SK-N-SH treated with all-trans-retinoic acid at 6 μM for 48 hours (cell line): ENCODE measurements around the gene FICD.
"Not testable (repeated sequence)": the region's sequence is repeated elsewhere in the genome, so short reads cannot be mapped to it uniquely, and the experiment has no call there.

Experiments used
- ATAC-seq: fragments of 200-7000 bp; cut with Tn5 transposase; 3 replicates; pipeline ENCODE4 v1.9.1; 2020; ENCODE audit warnings: mild to moderate bottlenecking, moderate library complexity
- ARNTL ChIP-seq: fragments of 450-650 bp; formaldehyde crosslinking; IDR thresholded peaks from 2 replicates; pipeline ENCODE4 v1.5.0; 2020; ENCODE audit warnings: low read depth, mild to moderate bottlenecking, moderate library complexity, borderline replicate concordance
- BACH2 ChIP-seq: fragments of 250-450 bp; sonication (Bioruptor Pico); IDR thresholded peaks from 2 replicates; pipeline ENCODE4 v1.9.0; 2021; ENCODE audit warnings: mild to moderate bottlenecking, borderline replicate concordance
- CSDC2 ChIP-seq: fragments of 250-450 bp; sonication (Bioruptor Pico); IDR thresholded peaks from 2 replicates; pipeline ENCODE4 v1.5.0; 2020; ENCODE audit warnings: mild to moderate bottlenecking, moderate library complexity
- CSRNP3 ChIP-seq: fragments of 250-450 bp; sonication (Bioruptor Pico); IDR thresholded peaks from 2 replicates; pipeline ENCODE4 v1.5.1; 2021; ENCODE audit warnings: mild to moderate bottlenecking, moderate library complexity
- ESRRG ChIP-seq: fragments of 250-450 bp; sonication (Bioruptor Pico); IDR thresholded peaks from 2 replicates; pipeline ENCODE4 v1.6.1; 2021; ENCODE audit warnings: mild to moderate bottlenecking
- GLIS3 ChIP-seq: fragments of 250-450 bp; sonication (Bioruptor Pico); IDR thresholded peaks from 2 replicates; pipeline ENCODE4 v1.5.0; 2020; ENCODE audit warnings: mild to moderate bottlenecking, moderate library complexity
- ISL1 ChIP-seq: fragments of 250-450 bp; sonication (Bioruptor Pico); IDR thresholded peaks from 2 replicates; pipeline ENCODE4 v2.1.2; 2022; ENCODE audit warnings: mild to moderate bottlenecking, moderate library complexity
- OSR1 ChIP-seq: fragments of 250-450 bp; sonication (Bioruptor Pico); IDR thresholded peaks from 2 replicates; pipeline ENCODE4 v1.8.0; 2022; ENCODE audit warnings: moderate library complexity, mild to moderate bottlenecking, inconsistent platforms
- PATZ1 ChIP-seq: fragments of 250-450 bp; sonication (Bioruptor Pico); IDR thresholded peaks from 2 replicates; pipeline ENCODE4 v1.8.0; 2020; ENCODE audit warnings: mild to moderate bottlenecking, moderate library complexity, borderline replicate concordance
- PPARA ChIP-seq: fragments of 250-450 bp; sonication (Bioruptor Pico); IDR thresholded peaks from 2 replicates; pipeline ENCODE4 v1.5.0; 2020; ENCODE audit warnings: mild to moderate bottlenecking, borderline replicate concordance
- RARB ChIP-seq: fragments of 250-450 bp; sonication (Bioruptor Pico); IDR thresholded peaks from 2 replicates; pipeline ENCODE4 v1.8.0; 2021; ENCODE audit warnings: mild to moderate bottlenecking, moderate library complexity
- SNAI2 ChIP-seq: fragments of 250-450 bp; sonication (Bioruptor Pico); IDR thresholded peaks from 2 replicates; pipeline ENCODE4 v1.5.0; 2020; ENCODE audit warnings: mild to moderate bottlenecking, moderate library complexity
- TCF4 ChIP-seq: fragments of 250-450 bp; sonication (Bioruptor Pico); IDR thresholded peaks from 2 replicates; pipeline ENCODE4 v1.8.0; 2021; ENCODE audit warnings: mild to moderate bottlenecking, moderate library complexity, borderline replicate concordance
- TSHZ2 ChIP-seq: fragments of 250-450 bp; sonication (Bioruptor Pico); IDR thresholded peaks from 2 replicates; pipeline ENCODE4 v1.5.0; 2020; ENCODE audit warnings: mild to moderate bottlenecking, moderate library complexity
- ZC3H10 ChIP-seq: fragments of 250-450 bp; sonication (Bioruptor Pico); IDR thresholded peaks from 2 replicates; pipeline ENCODE4 v1.5.1; 2021; ENCODE audit warnings: mild to moderate bottlenecking, moderate library complexity
- ZFP3 ChIP-seq: fragments of 250-450 bp; sonication (Bioruptor Pico); IDR thresholded peaks from 2 replicates; pipeline ENCODE4 v1.5.0; 2020; ENCODE audit warnings: mild to moderate bottlenecking, moderate library complexity
- ZFP30 ChIP-seq: fragments of 450-650 bp; formaldehyde crosslinking; IDR thresholded peaks from 2 replicates; pipeline ENCODE4 v1.5.0; 2022; ENCODE audit warnings: mild to moderate bottlenecking, moderate library complexity
- ZNF565 ChIP-seq: fragments of 450-650 bp; formaldehyde crosslinking; conservative IDR thresholded peaks from 2 replicates; pipeline ENCODE4 v1.5.0; 2020; ENCODE audit warnings: low read depth, mild to moderate bottlenecking, moderate library complexity
- ZNF70 ChIP-seq: fragments of 450-650 bp; formaldehyde crosslinking; IDR thresholded peaks from 2 replicates; pipeline ENCODE4 v1.5.0; 2020; ENCODE audit warnings: mild to moderate bottlenecking, moderate library complexity
- ZNF8 ChIP-seq: fragments of 450-650 bp; formaldehyde crosslinking; IDR thresholded peaks from 2 replicates; pipeline ENCODE4 v1.5.0; 2020; ENCODE audit warnings: mild to moderate bottlenecking, moderate library complexity

The FICD gene

GRCh38 chr12:108484845-108485244 lies 30.2 kb upstream of the FICD start:
- ATAC-seq = no peak
- TF ChIP-seq ZC3H10 (CRISPR knock-in tag) (no peak), RARB (no peak), CSRNP3 (CRISPR knock-in tag) (no peak), PATZ1 (CRISPR knock-in tag) (no peak), ZNF565 (CRISPR knock-in tag) (no peak), TSHZ2 (CRISPR knock-in tag) (no peak), ISL1 (CRISPR knock-in tag) (no peak), ESRRG (CRISPR knock-in tag) (no peak), OSR1 (CRISPR knock-in tag) (no peak), BACH2 (CRISPR knock-in tag) (no peak)

GRCh38 chr12:108485371-108485770 lies 29.7 kb upstream of the FICD start:
- ATAC-seq = not testable (repeated sequence)

- ATAC-seq = not testable (repeated sequence)
Observed at GRCh38 chr12:108487029-108487428, 28.0 kb upstream of the FICD start.

GRCh38 chr12:108491256-108491655 lies 23.8 kb upstream of the FICD start:
- TF ChIP-seq OSR1 (CRISPR knock-in tag) (no peak), ZFP30 (CRISPR knock-in tag) (no peak), ESRRG (CRISPR knock-in tag) (no peak), PPARA (CRISPR knock-in tag) (no peak), CSDC2 (no peak), ZNF565 (CRISPR knock-in tag) (no peak), ZNF70 (CRISPR knock-in tag) (no peak), ZNF8 (CRISPR knock-in tag) (no peak), SNAI2 (no peak), ZC3H10 (CRISPR knock-in tag) (no peak), ARNTL (CRISPR knock-in tag) (no peak)
- no peak for ATAC-seq

- peak; percentile 58 for ATAC-seq
Observed at GRCh38 chr12:108495054-108495453, 20.0 kb upstream of the FICD start.

More at GRCh38 chr12:108495054-108495453, 20.0 kb upstream of the FICD start:
- no peak for TF ChIP-seq SNAI2
- no peak for TF ChIP-seq RARB
- no peak for TF ChIP-seq ZC3H10 (CRISPR knock-in tag)
- no peak for TF ChIP-seq ZFP30 (CRISPR knock-in tag)
- no peak for TF ChIP-seq CSRNP3 (CRISPR knock-in tag)
- no peak for TF ChIP-seq GLIS3 (CRISPR knock-in tag)
- TF ChIP-seq ZNF565 (CRISPR knock-in tag) = no peak
- no peak for TF ChIP-seq CSDC2
- no peak for TF ChIP-seq OSR1 (CRISPR knock-in tag)
- no peak for TF ChIP-seq ZNF8 (CRISPR knock-in tag)
- TF ChIP-seq TCF4 (CRISPR knock-in tag) = no peak
- TF ChIP-seq PATZ1 (CRISPR knock-in tag) = no peak
- TF ChIP-seq ZFP3 (CRISPR knock-in tag) = no peak
- no peak for TF ChIP-seq ARNTL (CRISPR knock-in tag)
